ENCODE data around the gene TEDC1.

TEDC1 gene, protein sequence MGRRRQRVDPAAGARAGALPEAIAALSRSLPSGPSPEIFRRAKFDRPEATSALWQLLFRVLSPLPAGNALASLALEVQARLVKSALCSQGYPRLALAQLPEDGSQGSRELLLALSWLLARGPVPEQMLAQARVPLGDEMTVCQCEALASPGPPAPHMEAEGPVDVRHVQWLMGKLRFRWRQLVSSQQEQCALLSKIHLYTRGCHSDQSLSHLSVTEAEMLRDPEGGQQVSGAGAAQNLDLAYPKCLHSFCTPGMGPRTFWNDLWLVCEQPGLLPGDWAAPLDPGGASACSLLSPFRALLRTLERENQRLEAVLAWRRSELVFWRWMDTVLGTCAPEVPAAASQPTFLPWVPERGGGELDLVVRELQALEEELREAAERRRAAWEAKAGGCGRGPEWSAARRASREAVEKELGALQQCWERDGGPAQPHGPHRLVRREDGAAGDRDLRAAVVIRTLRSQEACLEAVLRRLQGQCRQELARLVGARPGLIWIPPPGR

DNA sequence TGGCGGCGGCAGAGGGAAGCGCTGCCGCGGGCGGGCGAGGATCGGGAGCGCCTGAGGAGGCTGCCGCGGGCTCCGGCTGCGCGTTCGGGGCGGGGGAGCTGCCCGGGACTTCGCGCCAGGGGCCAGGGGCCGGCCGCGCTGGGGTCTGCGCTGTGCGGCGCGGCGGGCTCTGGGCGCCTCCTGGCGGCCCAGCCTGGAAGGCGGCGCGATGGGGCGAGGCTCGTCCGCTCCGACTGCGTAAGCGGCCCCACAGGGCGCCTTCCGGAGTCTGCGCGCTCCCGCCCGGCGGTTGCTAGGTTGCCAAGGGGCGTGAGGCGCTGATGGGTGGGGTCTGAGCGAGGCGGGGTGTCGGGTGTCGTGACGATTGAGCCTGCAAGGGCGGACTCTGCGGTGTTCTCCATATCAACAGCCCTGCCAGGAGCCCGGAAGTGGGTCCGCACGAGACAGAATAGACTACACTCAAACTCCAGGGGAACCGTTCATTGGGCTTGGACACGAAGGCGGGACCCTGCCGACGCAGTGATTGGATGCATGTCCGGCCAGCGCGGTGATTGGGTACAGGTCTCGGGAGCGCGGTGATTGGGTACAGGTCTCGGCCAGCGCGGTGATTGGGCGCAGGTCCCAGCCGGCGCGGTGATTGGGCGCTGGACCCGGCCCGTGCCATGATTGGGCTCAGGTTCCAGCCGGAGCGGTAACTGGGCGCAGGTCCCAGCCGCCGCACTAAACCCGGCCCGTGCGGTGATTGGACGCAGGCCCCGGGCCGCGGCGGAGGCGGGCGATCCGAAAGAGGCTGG is at the start of gene TEDC1:
TSS of gene TEDC1 (plus strand) at position 675 of the 794 bp plus-strand sequence. CDS start 130 bp downstream, outside the sequence.
- peak; percentile 100 for DNase-seq (ENCODE audit: low read depth, low spot score)

DNA sequence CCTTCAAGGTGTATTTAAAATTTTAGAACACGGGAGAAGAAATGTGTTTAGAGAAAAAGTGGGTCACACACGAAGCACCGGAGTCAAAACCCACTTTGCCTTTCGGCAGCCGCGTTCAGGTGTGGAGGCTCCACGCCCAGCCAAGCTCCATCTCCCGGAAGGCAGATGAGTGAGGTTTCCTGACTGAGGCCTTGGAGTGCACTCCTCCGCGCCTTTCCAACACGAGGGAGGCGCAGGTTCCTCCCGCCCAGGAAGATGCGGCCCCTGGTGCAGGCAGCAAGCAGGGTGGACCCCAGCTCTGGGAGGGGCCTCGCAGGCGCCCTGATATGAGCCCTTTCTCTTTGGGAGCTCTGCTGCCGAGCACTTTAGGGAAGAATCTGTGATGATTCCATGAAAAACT is 48.9 kb upstream of the TEDC1 start:
- no peak for DNase-seq (ENCODE audit: low read depth, low spot score)

DNA sequence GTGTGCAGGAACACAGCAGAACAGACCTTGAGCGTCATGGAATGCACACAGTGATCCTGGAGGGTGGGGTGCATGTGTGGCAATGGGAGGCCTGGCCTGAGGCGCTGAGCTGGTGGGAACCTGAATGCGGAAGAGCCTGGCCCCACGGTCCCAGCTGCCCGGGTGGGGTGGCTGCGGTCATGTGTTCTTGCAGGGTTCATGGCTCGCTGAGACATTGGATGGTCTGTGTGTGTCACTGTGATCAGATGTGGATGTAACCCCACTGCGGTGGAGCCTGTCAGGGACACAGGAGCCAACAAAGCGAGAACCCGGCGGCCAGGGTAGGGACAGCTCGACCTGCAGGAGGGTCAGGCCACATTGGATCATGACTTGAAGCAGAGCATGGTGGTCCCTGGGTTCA is 48.2 kb upstream of the TEDC1 start:
- no peak for DNase-seq (ENCODE audit: low read depth, low spot score)

DNA sequence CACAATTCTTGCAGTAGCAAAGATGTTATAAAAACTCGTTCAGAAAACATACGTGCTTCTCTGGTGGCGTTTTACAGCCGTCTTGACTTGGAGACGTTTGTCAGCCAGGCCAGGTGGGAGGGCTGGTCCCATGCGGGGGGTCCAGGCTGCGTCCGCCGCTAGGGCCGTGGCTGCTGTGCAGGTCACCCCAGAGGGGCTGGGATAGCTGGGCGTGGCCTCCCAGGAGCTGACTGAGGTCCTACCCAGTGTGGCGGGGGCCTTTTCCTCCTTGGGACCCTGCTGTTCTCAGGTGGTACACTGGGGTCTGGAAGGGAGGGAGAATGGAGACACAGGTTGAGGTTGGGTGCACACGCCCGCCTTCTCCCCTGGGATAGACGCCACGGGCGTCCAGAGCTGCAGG is 46.2 kb upstream of the TEDC1 start:
- DNase-seq (ENCODE audit: low read depth, low spot score), result no peak

DNA sequence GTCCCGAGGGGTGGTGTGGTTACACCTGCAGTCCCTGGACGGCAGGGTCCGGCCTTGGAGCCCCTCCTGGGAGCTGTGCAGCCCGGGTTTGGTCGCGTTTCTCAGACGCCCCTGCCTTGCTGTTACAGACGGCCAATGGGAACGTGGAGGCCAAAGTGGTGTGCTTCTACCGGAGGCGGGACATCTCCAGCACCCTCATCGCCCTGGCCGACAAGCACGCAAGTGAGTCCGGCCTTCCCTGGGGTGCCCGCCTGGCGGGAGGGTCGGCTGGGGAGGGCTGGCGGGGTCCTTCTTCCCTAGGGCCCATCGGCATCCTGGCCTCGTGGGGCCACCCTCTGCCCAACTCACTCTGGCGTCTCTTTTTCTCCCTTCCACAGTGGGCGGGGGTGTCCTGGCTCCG is 45.8 kb upstream of the TEDC1 start:
- DNase-seq (ENCODE audit: low read depth, low spot score), result no peak

DNA sequence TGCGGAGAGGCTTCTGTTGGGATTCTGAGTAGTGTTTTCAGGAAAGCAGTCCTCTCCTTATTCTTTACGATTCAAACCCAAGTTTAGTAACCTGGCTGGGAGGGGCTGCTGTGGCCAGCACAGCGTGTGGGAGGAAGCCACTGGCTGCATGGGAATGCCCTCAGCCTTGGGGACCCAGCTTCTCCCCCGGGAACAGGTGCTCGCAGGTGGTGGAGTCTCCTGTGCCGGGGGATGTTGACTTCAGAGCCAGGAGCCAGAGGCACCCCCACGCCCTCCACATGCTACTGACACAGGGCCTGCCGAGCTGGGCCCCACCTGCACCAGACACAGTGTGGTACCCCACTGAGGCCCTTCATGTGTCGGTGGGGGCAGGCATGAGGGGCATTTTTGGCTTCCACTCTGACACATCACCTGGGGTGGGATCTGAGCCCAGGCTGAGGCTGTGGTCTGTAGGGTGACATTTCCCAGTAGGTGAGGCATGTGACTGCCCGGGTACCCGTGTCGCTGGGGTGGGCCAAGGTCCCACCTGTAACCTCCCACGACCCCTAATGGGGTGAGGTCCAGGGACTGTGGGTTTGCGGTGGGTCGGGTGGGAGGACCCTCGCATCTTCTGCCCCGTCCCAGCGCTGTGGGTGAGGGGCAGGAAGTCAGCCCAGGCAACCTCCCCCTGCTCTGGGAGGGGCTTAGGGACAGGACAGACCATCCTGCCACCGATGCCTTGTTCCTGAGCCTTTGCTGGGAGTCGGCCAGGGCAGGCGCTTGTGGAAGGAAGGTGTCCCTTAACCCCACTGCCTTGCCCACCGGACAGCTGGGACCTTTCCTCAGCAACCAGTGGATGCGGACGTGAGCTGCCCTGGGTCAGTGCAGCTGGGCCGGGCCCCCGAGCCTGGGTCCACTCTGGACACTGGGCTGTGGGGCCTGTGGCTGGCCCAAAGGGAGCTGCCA is 44.9 kb upstream of the TEDC1 start:
- no peak for DNase-seq (ENCODE audit: low read depth, low spot score)

DNA sequence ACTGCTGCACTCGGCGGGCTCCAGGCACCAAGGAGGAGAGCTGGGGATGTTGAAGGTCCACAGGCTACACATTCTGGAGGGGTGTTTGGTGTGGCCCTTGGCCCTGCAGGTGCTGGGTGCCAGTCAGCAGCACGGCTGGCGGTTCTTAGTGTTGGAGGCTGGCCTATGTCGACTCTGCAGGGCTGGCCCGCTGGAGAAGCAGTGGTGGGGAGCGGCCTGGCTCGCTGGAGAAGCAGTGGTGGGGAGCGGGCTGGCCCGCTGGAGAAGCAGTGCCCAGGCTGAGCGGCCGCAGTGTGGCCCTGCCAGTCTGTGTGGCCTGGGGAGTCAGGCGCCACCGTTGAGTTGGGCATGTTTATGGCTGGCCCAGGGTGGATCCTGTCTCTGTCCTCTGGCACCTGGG is 44.1 kb upstream of the TEDC1 start:
- DNase-seq (ENCODE audit: low read depth, low spot score), result no peak

DNA sequence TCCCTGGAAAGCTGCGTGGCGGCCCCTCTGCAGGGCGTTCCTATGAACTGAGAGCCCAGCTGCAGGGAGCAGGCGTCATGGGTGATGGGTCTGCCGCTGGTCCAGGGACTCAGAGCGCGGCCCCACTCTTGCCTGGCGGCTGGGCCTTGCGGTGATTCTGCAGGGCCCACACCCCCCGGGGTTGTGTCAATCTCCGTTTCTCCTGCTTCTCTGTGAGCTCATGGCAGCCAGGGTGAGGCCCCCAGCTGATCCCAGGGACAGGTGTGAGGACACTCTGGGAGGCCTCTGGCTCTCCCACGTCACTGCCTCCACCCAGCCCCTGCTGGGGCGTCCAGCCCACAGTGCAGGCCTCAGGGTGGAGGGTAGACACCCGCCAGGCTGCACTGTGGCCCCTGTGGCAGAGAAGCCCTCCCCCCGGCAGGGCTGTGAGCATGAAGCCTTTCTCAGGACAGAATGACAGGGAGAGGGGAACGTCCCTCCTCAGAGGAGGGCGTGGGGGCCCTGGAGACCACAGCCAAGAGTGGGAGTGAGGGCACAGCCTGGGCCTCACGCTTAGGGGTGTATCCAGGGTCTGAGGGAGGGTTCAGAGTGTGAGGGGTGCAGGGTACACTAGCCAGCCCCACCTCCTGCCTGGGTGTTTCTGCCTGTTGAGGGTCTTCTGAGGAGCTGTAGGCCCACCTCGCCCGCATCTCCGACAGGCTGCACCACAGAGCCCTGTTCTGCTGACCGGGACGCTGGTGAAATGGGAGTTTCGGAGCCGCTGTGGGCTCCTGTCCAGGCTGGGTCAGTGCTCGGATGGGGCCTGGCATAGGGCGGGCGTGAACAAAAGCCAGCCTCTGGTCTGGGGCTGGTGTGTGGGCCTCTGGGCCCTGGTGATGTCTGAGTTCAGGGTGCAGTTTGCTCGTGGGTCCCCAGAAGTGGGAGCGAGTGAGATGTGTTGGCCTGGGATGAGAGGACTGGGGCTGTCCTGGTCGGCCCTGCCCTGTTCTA is 43.1 kb upstream of the TEDC1 start:
- no peak for DNase-seq (ENCODE audit: low read depth, low spot score)

DNA sequence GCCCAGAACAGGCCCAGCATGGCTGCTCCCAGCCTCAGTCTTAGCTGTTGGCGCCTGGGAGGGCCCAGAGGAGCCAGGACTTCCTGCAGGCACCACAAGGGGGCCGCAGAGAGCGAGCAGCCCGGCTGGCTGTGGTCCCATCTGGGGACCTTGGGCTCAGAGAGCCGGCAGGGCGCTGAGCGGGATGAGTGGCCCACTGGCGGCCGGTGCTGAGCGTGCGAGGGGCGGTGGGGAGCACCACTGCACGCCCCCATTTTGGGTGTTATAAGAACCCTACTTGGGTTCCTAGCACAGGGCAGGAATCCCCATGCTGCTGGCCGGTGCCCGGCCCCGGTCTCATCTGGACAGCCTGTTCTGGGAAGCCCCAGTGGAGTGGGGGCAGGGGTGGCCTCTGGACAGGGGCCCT is 42.3 kb upstream of the TEDC1 start:
- no peak for DNase-seq (ENCODE audit: low read depth, low spot score)

DNA sequence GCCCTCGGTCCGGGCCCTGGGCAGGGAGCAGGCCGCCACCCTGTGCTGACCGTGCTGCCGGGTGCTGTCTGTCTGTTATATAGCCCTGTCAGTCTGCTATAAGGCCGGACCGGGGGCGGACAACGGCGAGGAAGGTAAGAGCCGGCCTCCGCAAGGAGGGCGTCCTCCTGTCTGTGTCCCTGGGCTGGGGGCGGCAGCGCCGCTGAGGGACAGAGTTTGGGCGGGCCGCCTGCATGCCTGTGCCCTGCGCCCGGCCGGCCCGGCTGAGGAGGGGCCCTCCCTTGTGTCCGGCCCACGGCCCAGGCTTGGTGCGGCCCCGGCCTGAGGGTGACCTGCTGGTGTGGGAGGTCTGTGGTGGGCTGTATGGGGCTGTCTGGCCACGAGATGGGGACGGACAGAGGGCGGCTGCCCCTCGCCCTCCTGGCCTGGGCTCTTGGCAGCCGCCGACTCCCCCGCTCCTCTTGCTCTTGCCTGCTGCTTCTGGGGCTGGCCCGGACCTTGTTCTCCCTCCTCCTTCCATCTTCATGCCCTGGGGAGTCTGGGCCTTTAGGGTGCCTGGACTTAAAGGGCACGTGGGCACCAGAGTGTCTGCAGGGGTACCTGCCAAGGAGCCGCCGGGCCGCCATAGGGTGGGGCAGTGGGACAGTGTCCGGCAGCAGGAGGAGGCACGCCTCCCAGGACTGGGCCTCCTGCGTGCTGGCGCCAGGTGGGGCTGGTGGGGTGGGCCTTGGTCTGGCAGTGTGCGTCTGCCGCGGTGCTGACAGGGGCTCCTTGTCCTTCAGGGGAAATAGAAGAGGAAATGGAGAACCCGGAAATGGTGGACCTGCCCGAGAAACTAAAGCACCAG is 41.5 kb upstream of the TEDC1 start:
- no peak for DNase-seq (ENCODE audit: low read depth, low spot score)

DNA sequence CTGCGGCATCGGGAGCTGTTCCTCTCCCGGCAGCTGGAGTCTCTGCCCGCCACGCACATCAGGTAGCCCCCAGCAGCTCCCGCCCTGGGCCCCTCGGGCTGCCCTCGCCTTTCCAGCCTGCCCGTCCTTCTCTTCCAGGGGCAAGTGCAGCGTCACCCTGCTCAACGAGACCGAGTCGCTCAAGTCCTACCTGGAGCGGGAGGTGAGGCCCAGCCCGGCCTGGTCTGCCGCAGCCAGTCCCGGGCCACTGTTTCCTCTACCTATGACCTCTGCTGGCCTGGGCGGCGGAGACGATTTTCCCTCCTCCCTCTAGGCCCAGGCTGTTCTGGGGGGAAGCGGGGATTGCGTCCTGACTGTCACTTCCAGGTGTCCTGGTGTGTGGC is 40.9 kb upstream of the TEDC1 start:
- no peak for DNase-seq (ENCODE audit: low read depth, low spot score)

DNA sequence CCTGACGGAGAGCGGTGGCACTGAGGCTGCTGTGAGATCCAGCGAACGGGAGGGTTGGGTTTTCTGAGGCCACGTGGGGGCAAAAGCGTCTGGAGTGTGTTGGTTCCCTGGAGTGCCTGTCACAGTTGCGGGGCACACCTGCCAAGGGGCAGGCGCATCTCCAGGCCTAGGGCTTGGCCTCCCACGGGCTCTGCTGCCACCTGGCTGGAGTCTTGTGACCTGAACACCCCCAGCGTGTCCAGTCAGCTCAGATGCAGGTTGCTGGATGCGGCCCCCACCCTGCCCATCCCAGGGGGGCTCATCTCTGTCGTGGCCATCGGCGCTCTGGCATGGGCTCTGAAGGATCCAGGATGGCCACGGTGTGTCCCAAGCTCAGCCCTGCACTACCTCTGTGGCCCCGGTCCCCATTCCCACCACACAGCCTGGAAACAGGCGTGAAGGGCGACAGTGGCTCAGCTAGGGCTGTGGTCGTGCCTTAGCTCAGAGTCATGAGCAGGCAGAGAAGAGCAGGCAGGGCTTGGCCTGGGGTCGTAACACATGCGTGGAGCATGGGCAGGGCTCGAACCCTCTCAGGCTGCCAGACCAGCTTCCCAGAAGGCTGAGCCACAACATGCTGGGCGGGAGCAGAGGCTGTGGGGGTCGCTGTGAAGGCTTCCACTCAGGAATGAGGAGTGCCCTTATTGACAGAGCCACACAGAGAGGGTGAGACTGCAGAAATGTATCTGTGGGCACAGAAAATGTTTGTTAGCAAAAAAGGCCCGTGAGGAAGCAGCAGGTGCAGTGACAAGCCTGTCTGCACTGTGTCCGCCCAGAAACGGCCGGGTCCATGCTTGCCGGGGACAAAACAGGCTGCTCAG is 40.0 kb upstream of the TEDC1 start:
- DNase-seq (ENCODE audit: low read depth, low spot score), result no peak

DNA sequence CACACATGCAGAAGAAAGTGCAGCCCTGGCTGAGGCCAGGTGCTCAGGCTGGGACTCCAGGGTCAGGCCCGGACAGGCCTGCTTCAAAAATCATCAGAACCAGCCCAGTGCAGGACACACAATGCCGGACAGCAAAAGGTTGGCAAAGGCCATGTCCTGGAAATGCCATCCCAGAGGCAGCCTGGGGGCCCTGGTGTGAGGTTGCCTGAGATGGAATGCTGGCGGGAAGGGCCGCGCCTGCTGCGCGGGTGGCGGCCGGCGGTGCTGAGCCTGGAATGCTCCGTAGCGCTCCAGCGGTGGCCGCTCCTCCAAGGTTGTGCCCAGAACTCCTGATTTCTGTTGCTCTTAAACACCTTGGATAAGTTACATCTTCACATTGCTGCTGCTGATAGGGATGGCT is 38.1 kb upstream of the TEDC1 start:
- DNase-seq (ENCODE audit: low read depth, low spot score), result no peak

DNA sequence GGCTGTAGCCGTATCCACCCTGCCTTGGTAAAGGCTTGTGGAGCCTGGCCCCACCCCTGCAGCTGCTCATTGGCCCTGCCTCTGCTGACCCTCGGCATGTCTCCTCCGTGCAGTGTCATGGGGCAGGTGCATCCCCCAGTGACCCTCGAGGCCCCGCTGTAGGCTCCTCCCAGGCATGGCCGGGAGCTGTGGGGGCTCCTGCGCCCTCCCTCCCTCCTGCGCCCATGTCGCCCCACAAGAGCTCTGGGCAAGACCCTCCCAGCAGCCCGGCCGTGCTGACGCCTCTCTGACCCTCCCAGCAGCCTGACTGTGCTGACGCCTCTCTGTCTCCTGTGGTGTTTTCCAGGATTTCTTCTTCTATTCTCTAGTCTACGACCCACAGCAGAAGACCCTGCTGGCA is 37.2 kb upstream of the TEDC1 start:
- DNase-seq (ENCODE audit: low read depth, low spot score), result no peak

DNA sequence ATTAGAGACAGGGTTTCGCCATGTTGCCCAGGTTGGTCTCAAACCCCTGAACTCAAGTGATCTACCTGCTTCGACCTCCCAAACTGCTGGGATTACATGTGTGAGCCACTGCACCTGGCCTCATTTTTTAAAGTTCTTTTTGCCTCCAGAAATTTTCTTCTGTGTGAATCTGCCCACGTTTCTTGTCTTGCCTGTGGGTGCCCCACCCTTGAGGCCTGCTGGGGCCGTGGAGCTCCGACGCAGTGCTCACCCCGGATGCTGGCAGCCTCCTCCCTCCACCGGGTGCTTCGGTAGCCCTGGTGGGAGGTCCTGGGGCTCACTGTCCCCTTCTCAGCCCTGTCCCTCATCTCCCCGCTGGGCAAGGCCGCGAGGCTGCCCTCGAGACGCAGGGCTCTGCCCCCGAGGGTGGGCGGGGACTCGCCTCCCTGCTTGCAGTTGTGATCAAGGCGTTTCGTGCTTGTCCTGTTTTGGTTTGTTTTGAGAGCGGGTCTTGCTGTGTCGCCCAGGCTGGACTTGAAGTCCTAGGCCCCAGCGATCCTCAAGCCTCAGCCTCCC is 35.9 kb upstream of the TEDC1 start:
- no peak for DNase-seq (ENCODE audit: low read depth, low spot score)

DNA sequence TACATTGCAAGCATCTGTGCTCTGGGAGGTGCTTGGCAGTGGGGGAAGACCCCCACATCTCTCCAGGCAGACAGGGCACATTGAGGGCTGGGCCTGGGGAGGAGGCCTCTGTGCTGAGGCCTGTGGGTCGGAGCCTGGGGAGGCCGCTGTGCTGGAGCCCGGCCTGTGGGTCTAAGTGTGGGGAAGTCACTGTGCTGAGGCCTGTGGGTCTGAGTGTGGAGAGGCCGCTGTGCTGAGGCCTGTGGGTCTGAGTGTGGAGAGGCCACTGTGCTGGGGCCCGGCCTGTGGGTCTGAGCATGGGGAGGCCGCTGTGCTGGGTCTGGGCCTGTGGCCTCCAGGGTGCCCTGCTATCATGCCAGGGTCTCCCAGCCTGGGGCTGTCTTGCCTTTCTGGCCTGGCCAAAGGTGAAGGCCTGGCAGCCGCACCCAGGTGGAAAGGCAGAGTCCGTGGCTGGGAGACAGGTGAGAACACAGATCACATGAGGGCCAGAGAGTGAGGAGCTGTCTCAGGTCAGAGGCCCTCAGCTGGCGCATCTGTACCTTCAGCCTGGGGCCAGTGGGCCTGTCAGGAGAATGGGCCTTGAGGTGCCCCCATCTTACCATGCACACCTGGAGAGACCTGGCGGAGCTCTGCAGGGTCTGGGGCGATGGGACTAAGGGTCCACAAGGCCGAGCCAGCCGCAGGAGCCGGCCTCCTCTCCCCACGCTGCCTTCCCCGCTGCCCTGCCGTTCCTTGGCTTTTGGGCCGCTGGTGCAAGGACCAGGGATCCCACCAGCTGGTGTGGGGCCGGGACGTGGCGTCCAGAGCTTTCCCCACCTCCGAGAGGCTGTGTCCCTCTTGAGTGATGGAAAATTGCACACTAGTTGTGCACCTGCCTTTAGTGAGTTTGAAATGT is 35.0 kb upstream of the TEDC1 start:
- no peak for DNase-seq (ENCODE audit: low read depth, low spot score)

Measured in brain pericyte (primary cell).